ENCODE results near the gene DHRS13. TPM values are rescaled to one million over a fixed set of nuclear protein-coding genes. Genes with fewer than 3 reads are reported as not detected.
"Not testable (repeated sequence)": the region's sequence is repeated elsewhere in the genome, so short reads cannot be mapped to it uniquely, and the experiment has no call there.

Gene DHRS13
- total and polyA plus RNA-seq, 11 donors, result 2.2 to 6.3 (median 2.9) TPM

DNA sequence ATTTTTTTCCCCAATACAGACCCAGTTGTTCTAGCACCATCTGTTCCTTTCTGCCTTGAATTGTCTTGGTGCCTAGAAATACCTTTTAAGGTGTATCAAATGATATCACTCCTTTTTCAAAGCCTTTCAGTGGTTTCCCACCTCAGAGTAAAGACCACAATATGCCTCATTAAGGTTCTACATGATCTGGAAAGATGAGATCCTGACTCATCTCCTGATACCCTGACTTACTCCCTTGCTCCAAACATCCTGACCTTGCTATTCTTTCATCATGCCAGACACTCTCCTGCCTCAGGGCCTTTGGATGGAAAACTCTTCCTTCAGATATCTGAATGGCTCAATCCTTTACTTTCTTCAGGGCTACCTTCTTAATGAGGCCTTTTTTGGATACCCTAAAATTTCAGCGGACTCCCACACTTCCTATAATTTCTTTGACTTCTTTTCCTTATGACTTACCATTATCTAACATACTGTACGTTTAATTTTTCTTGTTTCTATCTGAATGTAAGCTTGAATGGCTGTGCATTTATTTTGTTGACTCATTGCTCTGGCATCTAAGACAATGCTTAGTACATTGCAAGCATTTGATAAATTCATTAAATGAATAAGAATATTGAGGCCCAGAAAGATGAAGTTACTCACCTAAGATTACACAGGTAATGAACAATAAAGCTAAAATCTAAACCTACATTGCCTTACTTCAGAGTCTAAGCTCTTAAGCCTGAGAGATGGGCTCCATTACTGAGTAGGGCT is 24.5 kb downstream of the DHRS13 start:
- Histone ChIP-seq H3K36me3 (peaks cover 0 to 55% (median 47%) of the 10 kb centered on the region in 9 donors), H3K9me3 (no peaks in the 10 kb centered on the region), H3K27me3 (no peaks in the 10 kb centered on the region), H3K4me3 (no peak overlapping the region), H3K4me1 (no peaks in the 10 kb centered on the region), H3K27ac (no peak overlapping the region)
- DNase-seq (no peak), ATAC-seq (no peak)
- intact Hi-C loops (cut with DNase I), result no loop called here
- TF ChIP-seq, protein P1, sequence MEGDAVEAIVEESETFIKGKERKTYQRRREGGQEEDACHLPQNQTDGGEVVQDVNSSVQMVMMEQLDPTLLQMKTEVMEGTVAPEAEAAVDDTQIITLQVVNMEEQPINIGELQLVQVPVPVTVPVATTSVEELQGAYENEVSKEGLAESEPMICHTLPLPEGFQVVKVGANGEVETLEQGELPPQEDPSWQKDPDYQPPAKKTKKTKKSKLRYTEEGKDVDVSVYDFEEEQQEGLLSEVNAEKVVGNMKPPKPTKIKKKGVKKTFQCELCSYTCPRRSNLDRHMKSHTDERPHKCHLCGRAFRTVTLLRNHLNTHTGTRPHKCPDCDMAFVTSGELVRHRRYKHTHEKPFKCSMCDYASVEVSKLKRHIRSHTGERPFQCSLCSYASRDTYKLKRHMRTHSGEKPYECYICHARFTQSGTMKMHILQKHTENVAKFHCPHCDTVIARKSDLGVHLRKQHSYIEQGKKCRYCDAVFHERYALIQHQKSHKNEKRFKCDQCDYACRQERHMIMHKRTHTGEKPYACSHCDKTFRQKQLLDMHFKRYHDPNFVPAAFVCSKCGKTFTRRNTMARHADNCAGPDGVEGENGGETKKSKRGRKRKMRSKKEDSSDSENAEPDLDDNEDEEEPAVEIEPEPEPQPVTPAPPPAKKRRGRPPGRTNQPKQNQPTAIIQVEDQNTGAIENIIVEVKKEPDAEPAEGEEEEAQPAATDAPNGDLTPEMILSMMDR (IDR thresholded peaks at IDR 0.05), result no peak
- TF ChIP-seq POLR2A (IDR thresholded peaks at IDR 0.05), result no peak
- WGBS, 4 donors, result 85 to 93% (median 87%) methylated on average over 2 of the region's 2 CpGs

- not testable (repeated sequence) for H3K27me3 ChIP-seq, H3K9me3 ChIP-seq
Measured at GRCh38 chr17:28877150-28877711, 25.6 kb downstream of the DHRS13 start.

DNA sequence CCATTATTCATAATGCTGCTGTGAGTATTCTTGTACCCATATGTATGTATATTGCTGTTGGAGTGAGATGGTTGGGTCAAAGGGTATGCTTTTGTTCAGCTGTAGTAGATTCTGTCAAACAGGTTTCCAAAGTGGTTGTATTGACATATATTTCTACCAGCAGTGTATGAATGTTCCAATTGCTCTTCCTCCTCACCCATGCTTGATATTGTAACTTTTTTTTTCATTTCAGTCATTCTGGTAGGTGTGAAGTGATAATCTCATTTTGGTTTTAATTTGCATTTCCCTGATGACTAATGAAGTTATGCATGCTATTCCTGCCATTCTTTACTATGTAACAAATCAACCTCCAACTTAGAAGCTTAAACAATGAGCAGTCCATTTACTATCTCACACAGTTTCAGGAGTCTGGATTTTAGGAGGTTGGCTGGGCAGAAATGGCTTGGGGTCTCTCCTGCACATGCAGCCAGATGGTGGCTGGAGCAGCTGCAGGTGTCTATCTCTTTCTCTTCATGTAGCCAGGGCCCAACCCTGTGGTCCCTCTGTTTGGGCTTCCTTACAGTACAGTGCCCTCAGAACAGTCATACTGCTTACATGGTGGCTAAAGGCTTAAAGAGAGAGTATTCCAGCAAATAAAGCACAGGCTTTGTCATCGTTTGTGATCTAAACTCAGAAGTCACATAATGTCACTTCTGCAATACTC is 26.9 kb downstream of the DHRS13 start:
- DNase-seq, result no peak
- Histone ChIP-seq H3K27me3 (no peaks in the 10 kb centered on the region), H3K4me1 (no peaks in the 10 kb centered on the region), H3K36me3 (peaks cover 0 to 32% (median 24%) of the 10 kb centered on the region in 9 donors), H3K9me3 (no peaks in the 10 kb centered on the region), H3K4me3 (no peak overlapping the region), H3K27ac (no peak overlapping the region)
- no peak for ATAC-seq
- intact Hi-C loops (cut with DNase I), result no loop called here
- 57 to 62% (median 60%) methylated on average over 1 of the region's 1 CpG for WGBS, 4 donors
- TF ChIP-seq, protein P1 (IDR thresholded peaks at IDR 0.05), result no peak
- no peak for TF ChIP-seq POLR2A (IDR thresholded peaks at IDR 0.05)

More at GRCh38 chr17:28877150-28877711, 25.6 kb downstream of the DHRS13 start:
- ATAC-seq; H3K27ac ChIP-seq; DNase-seq; intact Hi-C loops (cut with DNase I); H3K4me1 ChIP-seq; H3K4me3 ChIP-seq: not testable (repeated sequence)
- H3K36me3 ChIP-seq, result peaks cover 0 to 44% (median 37%) of the 10 kb centered on the region in 9 donors
- WGBS, 4 donors, result 95 to 99% (median 96%) methylated on average over 6 of the region's 6 CpGs

DNA sequence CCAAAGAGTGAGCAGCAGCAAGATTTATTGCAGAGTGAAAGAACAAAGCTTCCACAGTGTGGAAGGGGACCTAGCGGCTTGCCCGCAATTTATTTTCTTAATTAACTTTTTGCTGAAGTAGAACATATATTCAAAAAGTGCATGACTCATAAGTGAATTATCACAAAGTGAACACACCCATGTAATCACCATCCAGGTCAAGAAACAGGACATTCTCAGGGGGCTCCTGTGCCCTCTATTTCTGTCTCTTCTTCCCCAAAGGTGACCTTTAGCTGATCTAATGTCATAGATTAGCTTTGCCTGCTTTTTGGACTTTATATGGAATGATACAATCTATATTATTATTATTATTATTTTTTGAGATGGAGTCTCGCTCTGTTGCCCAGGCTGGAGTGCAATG is 28.1 kb downstream of the DHRS13 start:
- TF ChIP-seq POLR2A (IDR thresholded peaks at IDR 0.05), result no peak
- TF ChIP-seq, protein P1 (IDR thresholded peaks at IDR 0.05), result no peak
- H3K4me3 ChIP-seq, result no peak overlapping the region
- no peaks in the 10 kb centered on the region for H3K4me1 ChIP-seq
- ATAC-seq (no peak), DNase-seq (no peak)
- no peak overlapping the region for H3K27ac ChIP-seq
- H3K36me3 ChIP-seq, result peaks cover 0 to 19% (median 12%) of the 10 kb centered on the region in 9 donors
- no peaks in the 10 kb centered on the region for H3K27me3 ChIP-seq
- 90 to 95% (median 91%) methylated on average over 3 of the region's 3 CpGs for WGBS, 4 donors
- H3K9me3 ChIP-seq, result no peaks in the 10 kb centered on the region
- intact Hi-C loops (cut with DNase I), result no loop called here
